K562 (cell line): ENCODE measurements around the gene KLF1.

Experiments
- AFF4 ChIP-seq: sonication (generic); formaldehyde crosslinking; IDR thresholded peaks from 2 replicates; pipeline ENCODE4 v1.8.0; 2023; ENCODE audit warnings: mild to moderate bottlenecking, missing genetic modification reagents
- C11orf30 ChIP-seq: fragments of 450-650 bp; IDR thresholded peaks from 2 replicates; pipeline ENCODE4 v1.6.1; 2016; ENCODE audit warnings: low read depth, mild to moderate bottlenecking
- EGR1 ChIP-seq: fragments of 450-650 bp; conservative IDR thresholded peaks from 2 replicates; pipeline ENCODE4 v1.6.1; 2017; ENCODE audit warnings: mild to moderate bottlenecking
- NFYB ChIP-seq: IDR thresholded peaks from 2 replicates; pipeline ENCODE4 v1.6.1; 2011; ENCODE audit warnings: mild to moderate bottlenecking, moderate library complexity; ENCODE audit not compliant: insufficient read length; ENCODE audit errors: extremely low read depth
- TFAP4 ChIP-seq: sonication (generic); formaldehyde crosslinking; IDR thresholded peaks from 2 replicates; pipeline ENCODE4 v1.8.0; 2022; ENCODE audit warnings: missing genetic modification reagents, mild to moderate bottlenecking, moderate library complexity, borderline replicate concordance
- TF ChIP-seq, protein P1 (sequence below), 2 experiments: fragments of 450-650 bp; formaldehyde crosslinking in 1 of 2; IDR thresholded peaks; 2 replicates each; pipeline versions ENCODE4 v1.4.0 to v1.6.1; 2014 to 2020; ENCODE audit warnings: mild to moderate bottlenecking in 2 of 2, borderline replicate concordance in 1 of 2, low read depth in 1 of 2

DNA sequence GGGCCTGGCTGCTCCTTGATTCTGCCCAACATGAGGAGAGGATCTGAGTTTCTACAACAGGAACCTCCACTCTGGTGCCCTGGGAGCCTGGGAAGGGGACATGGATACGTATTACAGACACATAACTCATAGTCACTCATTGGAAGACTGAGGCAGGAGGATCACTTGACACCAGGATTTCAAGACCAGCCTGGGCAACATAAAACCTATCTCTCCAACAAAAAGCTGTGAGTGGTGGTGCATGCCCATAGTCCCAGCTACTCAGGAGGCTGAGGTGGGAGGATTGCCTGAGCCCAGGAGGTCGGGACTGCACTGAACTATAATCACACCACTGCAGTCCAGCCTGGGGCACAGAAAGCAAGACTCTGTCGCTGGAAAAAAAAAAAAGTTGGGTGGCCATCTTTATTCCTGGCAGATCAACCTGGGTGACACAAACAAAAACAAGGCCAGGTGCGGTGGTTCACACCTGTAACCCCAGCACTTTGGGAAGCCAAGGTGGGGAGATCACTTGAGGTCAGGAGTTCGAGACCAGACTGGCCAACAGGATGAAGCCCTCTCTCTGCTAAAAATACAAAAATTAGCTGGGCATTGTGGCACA lies 1.1 kb upstream of the KLF1 start:
- TF ChIP-seq, protein P1, sequence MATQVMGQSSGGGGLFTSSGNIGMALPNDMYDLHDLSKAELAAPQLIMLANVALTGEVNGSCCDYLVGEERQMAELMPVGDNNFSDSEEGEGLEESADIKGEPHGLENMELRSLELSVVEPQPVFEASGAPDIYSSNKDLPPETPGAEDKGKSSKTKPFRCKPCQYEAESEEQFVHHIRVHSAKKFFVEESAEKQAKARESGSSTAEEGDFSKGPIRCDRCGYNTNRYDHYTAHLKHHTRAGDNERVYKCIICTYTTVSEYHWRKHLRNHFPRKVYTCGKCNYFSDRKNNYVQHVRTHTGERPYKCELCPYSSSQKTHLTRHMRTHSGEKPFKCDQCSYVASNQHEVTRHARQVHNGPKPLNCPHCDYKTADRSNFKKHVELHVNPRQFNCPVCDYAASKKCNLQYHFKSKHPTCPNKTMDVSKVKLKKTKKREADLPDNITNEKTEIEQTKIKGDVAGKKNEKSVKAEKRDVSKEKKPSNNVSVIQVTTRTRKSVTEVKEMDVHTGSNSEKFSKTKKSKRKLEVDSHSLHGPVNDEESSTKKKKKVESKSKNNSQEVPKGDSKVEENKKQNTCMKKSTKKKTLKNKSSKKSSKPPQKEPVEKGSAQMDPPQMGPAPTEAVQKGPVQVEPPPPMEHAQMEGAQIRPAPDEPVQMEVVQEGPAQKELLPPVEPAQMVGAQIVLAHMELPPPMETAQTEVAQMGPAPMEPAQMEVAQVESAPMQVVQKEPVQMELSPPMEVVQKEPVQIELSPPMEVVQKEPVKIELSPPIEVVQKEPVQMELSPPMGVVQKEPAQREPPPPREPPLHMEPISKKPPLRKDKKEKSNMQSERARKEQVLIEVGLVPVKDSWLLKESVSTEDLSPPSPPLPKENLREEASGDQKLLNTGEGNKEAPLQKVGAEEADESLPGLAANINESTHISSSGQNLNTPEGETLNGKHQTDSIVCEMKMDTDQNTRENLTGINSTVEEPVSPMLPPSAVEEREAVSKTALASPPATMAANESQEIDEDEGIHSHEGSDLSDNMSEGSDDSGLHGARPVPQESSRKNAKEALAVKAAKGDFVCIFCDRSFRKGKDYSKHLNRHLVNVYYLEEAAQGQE (IDR thresholded peaks at IDR 0.05; ENCODE audit: borderline replicate concordance) = no peak
- TF ChIP-seq, protein P1 (CRISPR knock-in tag; IDR thresholded peaks at IDR 0.05; ENCODE audit: low read depth) = no peak
- TF ChIP-seq TFAP4 (CRISPR knock-in tag) = no peak
- no peak for TF ChIP-seq NFYB
- no peak for TF ChIP-seq EGR1
- TF ChIP-seq AFF4 = no peak
- no peak for TF ChIP-seq C11orf30
